ENCODE data around the gene ADGRF1.

ADGRF1 gene

DNA sequence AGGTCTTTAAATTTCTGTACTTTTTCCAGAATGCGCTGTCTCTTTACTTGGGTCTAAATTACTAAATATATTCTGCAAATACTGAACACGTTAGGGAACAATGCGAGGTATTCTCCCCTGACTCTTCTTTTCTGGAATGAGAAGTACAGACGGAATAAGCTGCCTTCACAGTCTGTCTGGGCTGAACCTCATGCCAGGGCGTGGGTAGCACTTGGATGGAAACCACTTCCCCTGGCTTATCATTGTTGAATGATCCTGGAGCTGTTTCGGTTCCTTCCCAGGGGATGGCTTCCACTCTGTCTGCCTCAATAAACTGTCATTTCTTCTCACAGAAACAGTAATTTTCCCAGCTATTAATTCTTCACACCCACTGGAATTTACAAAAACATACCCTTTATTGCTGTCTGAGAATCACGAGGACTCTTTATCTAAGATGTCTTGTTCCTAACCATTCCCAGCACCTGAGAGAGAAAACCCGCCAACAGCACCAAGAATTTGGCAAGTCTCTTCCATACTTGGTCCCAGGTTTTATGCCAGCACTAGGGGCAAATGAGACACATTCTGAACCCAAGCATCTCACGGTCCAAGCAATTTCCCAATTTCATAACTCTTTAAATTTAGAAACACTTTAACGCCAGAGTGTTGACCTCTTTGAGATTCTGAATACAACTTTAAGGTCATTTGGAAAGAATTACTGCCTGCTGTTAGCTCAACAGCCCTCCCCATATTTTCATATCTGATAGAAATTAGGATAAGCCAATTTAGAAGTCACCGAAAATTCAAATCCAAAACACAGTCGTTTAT, 77.2 kb downstream of the ADGRF1 start:
- no peak for DNase-seq (ENCODE audit: extremely low read depth, insufficient read length)
- no peaks in the 10 kb centered on the region for H3K27me3 ChIP-seq (replicated peaks; ENCODE audit: control insufficient read depth, insufficient read depth, low read length)
- no peaks in the 10 kb centered on the region for H3K36me3 ChIP-seq (ENCODE audit: control insufficient read depth, insufficient read depth, low read length)
- H3K4me3 ChIP-seq (replicated peaks; ENCODE audit: low read depth, low read length) = no peak overlapping the region
- TF ChIP-seq CTCF (IDR thresholded peaks at IDR 0.05; ENCODE audit: insufficient read depth, low read length, poor library complexity, severe bottlenecking) = no peak

DNA sequence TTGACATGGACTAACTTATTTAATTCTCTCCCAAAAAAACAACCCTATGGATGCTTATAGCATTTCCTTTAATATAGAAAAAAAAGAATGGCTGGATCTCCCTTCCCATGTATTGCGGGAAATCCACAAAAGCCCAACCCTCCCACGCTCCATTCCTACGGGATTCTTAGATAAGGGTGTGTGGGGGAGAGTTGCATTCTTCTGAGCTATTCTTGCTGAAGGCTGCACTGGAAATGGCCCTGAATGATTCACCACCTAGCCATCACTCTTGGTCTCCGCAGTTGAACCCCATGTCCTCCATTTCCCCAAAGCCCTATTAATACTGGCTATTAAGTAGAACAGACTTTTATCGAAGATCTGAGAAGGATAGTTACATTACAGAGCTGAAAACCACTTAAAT, 78.5 kb downstream of the ADGRF1 start:
- TF ChIP-seq CTCF (IDR thresholded peaks at IDR 0.05; ENCODE audit: insufficient read depth, low read length, poor library complexity, severe bottlenecking) = no peak
- no peak for DNase-seq (ENCODE audit: extremely low read depth, insufficient read length)
- Histone ChIP-seq H3K36me3 (ENCODE audit: control insufficient read depth, insufficient read depth, low read length) (no peaks in the 10 kb centered on the region), H3K4me3 (replicated peaks; ENCODE audit: low read depth, low read length) (no peak overlapping the region), H3K27me3 (replicated peaks; ENCODE audit: control insufficient read depth, insufficient read depth, low read length) (no peaks in the 10 kb centered on the region)

- Histone ChIP-seq H3K4me3 (replicated peaks; ENCODE audit: low read depth, low read length) (no peak overlapping the region), H3K36me3 (ENCODE audit: control insufficient read depth, insufficient read depth, low read length) (no peaks in the 10 kb centered on the region)
Measured at GRCh38 chr6:46963039-46963438, 79.1 kb downstream of the ADGRF1 start.

GRCh38 chr6:46961711-46962110, 80.4 kb downstream of the ADGRF1 start:
- DNase-seq (ENCODE audit: extremely low read depth, insufficient read length) = no peak
- no peak for TF ChIP-seq CTCF (IDR thresholded peaks at IDR 0.05; ENCODE audit: insufficient read depth, low read length, poor library complexity, severe bottlenecking)
- H3K27me3 ChIP-seq (replicated peaks; ENCODE audit: control insufficient read depth, insufficient read depth, low read length) = no peaks in the 10 kb centered on the region
- no peak overlapping the region for H3K4me3 ChIP-seq (replicated peaks; ENCODE audit: low read depth, low read length)
- H3K36me3 ChIP-seq (ENCODE audit: control insufficient read depth, insufficient read depth, low read length) = no peaks in the 10 kb centered on the region

More at GRCh38 chr6:46963039-46963438, 79.1 kb downstream of the ADGRF1 start:
- no peak for DNase-seq (ENCODE audit: extremely low read depth, insufficient read length)
- no peak for TF ChIP-seq CTCF (IDR thresholded peaks at IDR 0.05; ENCODE audit: insufficient read depth, low read length, poor library complexity, severe bottlenecking)
- no peaks in the 10 kb centered on the region for H3K27me3 ChIP-seq (replicated peaks; ENCODE audit: control insufficient read depth, insufficient read depth, low read length)

DNA sequence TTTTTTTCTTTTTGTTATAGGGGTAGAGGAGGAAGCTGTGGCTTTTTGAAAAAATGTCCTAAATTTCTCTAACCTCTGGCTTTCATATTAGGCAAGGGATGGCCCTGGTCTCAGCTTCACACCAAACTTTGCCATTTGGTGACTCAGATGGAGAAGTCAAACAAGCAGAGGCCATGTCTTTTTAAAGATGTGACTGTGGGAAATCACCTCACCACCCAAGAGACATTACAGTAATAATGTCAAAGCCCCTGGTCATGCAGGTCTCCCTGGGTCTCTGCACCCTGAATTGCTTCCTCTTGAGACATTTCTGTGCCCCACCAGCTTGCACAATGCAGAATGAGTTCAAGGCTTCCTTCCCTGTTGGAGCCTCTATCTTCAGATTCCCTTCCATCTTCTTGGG, 80.9 kb downstream of the ADGRF1 start:
- H3K4me3 ChIP-seq (replicated peaks; ENCODE audit: low read depth, low read length) = no peak overlapping the region
- DNase-seq (ENCODE audit: extremely low read depth, insufficient read length) = no peak
- no peaks in the 10 kb centered on the region for H3K36me3 ChIP-seq (ENCODE audit: control insufficient read depth, insufficient read depth, low read length)
- TF ChIP-seq CTCF (IDR thresholded peaks at IDR 0.05; ENCODE audit: insufficient read depth, low read length, poor library complexity, severe bottlenecking) = no peak
- H3K27me3 ChIP-seq (replicated peaks; ENCODE audit: control insufficient read depth, insufficient read depth, low read length) = no peaks in the 10 kb centered on the region
